Activated CD4-positive, alpha-beta T cell treated with anti-CD3 and anti-CD28 coated beads, Interleukin-2, amount 50 U/mL, for 1 hour (primary cell): ENCODE data around the gene DDX50.
"Not testable (repeated sequence)": the region's sequence is repeated elsewhere in the genome, so short reads cannot be mapped to it uniquely, and the experiment has no call there.

Experiments used
- DNase-seq: peaks from one replicate; pipeline ENCODE4 v3.0.0-alpha.2; 2020

Gene DDX50

DNA sequence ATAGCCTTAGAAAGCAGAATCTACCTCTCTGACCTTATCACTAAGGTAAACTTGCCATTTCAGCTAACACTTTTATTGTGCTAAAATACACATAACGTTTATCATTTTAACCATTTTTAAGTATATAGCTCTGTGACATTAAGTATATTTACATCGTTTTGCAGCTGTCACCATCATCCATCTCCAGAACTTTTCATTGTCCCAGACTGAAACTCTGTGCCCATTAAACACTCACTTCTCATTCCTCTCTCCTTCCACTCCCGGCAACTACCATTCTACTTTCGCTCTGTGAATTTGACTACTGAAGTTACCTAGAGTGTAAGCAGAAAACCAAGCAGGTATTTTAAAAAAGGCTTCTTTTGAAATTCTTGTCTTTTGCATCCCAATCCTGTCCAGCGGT is 1.3 kb downstream of the DDX50 start:
- no peak for DNase-seq

DNA sequence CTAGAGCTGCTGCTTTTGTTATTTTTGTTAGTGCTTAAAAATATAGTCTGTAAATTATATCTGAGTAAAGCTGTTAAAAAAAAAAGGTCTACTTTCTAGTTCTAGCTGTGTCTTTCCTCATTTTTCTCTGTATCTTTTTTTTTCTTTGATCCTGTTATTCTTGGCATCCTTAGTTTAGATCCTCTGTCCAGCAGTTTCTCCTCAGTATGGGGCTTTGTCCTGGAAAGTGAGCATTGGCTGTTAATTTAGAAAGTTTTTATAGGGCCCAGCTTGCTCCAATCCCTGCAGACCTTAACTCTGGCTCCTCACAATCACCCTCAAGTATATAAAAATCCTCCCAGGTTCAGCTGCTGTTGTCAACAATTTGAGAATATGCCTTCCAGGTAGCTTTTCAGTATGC is 23.5 kb downstream of the DDX50 start:
- DNase-seq: no peak

DNA sequence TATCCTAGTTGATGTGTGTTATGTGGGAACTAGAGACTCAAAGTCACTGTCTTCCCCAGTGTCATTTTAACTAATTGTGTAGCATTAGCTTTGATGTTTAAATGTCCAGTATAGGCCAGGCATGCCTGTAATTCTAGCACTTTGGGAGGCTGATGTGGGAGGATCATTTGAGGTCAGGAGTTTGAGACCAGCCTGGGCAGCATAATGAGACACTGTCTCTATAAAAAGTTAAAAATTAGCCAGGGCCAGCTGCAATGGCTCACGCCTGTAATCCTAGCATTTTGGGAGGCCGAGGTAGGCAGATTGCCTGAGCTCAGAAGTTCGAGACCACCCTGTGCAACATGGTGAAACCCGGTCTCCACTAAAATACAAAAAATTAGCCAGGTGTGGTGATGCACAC is 24.4 kb downstream of the DDX50 start:
- DNase-seq: no peak

DNA sequence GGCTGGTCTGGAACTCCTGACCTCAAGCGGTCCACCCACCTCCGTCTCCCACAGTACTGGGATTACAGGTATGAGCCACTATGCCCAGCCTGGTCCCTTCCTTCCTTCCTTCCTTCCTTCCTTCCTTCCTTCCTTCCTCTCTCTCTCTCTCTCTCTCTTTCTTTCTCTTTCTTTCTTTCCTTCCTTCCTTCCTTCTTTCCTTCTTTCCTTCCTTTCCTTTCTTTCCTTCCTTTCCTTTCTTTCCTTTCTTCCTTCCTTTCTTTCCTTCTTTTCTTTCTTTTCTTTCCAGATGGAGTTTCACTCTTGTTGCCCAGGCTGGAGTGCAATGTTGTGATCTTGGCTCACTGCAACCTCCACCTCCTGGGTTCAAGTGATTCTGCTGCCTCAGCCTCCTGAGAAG is 28.0 kb downstream of the DDX50 start:
- DNase-seq: not testable (repeated sequence)

DNA sequence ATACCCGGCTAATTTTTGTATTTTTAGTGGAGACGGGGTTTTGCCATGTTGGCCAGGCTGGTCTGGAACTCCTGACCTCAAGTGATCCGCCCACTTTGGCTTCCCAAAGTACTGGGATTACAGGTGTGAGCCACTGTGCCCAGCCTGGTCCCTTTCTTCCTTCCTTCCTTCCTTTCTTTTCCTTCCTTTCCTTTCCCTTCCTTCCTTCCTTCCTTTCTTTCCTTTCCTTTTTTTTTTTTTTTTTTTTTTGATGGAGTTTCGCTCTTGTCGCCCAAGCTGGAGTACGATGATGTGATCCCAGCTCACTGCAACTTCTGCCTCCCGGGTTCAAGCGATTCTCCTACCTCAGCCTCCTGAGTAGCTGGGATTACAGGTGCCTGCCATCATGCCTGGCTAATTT is 28.8 kb downstream of the DDX50 start:
- DNase-seq: not testable (repeated sequence)

DNA sequence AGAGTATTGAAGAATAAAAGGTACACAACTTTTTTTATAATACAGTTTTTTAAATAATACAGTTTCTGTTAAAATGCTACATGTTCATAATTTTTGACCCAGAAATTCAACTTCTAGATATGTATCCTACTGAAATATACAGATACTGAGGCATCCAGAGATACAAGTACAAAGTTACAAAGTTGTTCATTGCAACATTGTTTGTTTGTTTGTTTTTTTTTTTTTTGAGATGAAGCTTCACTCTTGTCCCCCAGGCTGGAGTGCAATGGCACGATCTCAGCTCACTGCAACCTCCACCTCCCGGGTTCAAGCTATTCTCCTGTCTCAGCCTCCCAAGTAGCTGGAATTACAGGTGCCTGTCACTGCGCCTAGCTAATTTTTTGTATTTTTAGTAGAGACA is 31.7 kb downstream of the DDX50 start:
- DNase-seq: not testable (repeated sequence)

DNA sequence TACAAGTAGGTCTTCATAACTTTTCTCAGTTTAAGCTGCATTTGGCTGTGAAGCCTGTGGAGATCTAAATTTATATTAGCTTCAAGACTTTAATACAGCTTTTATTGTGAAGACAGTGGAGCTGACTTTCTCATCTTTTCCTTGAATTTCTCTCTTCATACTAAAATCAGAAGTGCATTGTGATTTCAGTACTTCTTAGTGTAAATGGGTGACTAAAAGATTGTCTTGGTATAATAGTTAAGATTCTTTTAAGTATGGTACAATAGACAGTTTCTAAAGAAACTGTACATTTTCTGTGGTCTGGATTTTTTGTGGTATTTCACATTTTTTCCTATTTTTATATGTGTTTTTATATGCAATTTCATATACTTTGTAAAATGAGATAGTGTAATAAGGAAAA is 33.9 kb downstream of the DDX50 start:
- no peak for DNase-seq

DNA sequence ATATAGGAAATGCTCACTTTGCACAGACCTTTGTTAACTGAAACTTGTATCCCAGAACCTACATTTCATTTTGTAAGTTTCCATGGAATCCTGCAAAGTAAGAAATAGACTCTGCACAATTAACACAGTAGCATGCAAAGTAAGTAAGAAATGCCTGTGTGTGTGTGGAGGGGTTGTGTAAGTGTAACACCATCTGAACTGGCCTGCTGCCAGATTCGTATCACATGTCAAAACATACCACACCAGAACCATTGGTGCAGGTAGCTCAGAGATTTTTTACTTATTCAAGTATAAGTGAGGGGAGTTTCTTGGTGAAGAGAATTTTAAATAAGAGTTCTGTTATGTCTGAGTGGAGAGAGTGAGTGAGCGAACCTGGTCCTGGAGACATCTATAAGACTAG is 37.0 kb downstream of the DDX50 start:
- DNase-seq: no peak

DNA sequence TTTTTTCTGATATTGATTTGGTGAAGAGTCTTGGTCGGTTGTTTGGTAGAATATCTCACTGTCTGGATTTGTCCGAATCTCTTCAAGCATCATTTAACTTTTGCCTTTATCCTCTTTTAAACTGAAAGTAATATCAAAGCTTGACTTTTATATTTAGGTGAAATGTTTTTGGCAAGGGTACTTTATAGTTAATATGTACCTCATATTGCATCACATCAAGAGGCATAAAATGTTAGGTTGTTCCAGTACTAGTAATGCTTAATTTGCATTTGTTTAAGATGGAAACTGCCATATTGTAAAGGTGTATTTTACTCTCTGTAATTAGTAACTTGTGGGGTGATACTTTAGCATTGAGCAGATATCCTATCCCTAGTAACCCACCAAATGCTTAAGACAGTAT is 37.8 kb downstream of the DDX50 start:
- DNase-seq: no peak

DNA sequence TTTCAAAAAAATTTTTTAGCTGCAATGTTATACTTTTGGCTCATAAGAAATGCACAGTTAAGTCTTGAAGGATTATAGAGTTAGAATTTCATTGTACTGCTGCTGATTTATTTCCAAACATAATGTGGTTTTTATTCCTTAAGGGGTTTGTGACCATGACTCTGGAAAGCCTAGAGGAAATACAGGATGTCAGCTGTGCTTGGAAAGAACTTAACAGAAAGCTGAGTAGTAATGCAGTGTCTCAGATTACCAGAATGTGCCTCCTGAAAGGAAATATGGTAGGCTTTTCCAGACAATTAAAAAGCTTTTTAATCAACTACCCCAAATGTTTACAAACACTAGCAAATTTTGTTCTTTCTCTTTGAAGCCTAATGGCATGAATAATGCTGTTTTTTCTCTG is 39.8 kb downstream of the DDX50 start:
- not testable (repeated sequence) for DNase-seq

DNA sequence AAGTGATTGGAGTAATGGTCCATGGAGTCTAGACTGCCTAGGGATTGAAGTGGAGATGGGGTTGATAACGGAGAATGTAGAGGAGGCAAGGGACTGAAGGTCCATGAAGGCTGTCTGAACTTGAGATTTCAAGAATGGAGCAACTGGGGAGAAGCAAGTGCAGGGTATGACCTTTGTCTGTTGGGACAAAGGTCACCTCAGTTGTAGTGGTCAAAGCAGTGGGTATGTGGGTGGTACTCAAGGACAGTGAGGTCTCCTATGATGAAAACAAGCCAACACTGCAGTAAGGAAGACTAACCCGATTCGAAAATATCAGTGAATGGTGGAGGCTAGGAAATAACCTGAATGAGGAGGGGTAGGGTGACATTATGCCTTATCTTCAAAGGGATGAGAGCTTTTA is 49.5 kb downstream of the DDX50 start:
- no peak for DNase-seq

DNA sequence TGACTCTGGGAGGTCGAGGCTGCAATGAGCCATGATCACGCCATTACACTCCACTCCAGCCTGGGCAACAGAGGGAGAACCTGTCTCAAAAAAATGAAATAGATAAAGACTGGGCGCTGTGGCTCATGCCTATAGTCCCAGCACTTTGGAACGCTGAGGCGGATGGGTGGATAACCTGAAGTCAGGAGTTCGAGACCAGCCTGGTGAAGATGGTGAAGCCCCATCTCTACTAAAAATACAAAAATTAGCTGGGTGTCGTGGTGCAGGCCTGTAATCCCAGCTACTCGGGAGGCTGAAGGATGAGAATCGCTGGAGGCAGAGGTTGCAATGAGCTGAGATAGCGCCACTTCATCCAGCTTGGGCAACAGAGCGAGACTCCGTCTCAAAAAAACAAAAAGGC is 53.8 kb downstream of the DDX50 start:
- DNase-seq: no peak

DNA sequence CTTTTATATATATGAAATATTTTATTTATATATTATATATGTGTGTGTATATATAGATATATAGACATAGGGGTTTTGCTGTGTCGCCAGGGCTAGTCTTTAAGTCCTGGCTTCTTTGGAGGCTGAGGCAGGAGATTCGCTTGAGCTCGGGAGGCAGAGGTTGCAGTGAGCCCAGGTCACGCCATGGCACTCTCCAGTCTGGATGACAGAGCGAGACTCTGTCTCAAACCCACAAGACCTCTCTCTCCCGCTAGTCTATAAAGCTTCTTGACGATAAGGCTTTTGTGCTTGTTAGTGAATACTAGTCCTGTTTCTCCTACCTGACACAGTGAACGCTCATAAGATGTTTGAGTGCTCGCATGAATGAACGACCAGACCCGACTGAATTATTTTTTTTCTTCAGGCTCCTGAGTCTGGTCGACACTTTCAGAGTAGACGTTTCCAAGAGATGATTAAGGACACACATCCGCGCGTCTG is 54.3 kb downstream of the DDX50 start:
- DNase-seq: no peak

DNA sequence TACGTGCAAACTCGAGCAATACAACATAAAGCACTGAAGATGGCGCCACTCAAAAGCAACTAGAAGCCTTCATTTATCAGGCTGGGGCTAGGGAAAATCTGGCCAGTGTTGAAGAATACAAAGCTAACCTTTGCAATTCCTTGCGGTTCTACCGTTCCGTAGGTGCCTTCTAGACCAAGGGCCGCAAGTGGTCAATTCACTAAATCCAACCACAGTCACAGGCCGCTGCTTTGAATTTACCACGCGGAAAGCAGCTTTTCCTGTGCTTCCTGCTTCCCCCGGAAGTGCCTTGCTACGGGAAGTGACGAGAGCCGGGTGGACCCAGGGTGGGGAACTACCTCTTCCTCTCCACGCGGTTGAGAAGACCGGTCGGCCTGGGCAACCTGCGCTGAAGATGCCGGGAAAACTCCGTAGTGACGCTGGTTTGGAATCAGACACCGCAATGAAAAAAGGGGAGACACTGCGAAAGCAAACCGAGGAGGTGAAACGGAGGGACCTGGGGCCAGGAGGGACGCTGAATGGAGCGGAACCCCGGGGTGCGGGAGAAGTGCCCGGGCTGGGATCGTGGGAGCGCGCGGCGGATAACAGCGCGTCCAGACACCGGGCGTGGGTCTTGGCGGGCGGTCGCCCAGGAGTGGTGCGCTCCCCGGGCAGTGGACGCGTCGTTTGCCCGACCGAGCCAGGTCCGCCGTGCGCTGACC is 54.9 kb downstream of the DDX50 start, which contains the start of gene DDX21:
DDX21 (plus strand) TSS at position 339 of the 701 bp plus-strand sequence; CDS start at position 395, 56 bp downstream.
- peak; percentile 83 for DNase-seq

DNA sequence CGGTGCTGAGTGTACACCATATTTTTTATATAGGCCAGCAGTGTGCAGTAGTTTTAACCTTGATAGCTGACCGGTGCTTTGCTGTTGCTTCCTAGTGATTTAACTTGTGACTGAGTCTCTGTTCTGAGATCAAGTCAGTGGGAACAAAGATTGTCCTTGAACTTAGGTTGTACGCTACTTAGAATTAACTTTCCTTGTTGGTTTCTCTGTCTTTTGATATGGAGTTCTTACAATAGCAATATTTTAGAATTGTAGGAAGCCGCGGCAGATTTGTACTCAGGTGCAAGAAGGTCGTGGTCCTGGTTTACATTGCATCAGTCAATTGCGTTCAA is 56.1 kb downstream of the DDX50 start:
- DNase-seq: no peak

DNA sequence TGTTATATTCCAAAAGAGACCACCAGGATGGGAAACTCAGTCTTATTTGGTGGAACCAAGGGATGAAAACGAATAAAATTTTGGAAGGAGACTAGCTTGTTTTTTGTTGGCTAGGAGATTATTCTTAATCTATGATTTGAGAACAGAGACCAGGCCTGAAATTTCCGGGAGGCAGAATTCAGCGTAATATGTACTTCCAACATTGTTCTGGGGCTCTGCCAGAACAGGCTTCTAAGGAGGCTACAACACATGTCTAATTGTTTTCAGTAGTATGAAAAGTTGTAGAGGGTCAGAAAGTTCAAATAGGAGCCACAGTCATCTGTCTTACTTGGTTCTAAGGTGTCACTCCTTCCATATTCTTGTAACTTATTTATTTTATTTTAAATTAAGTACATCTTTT is 56.5 kb downstream of the DDX50 start:
- no peak for DNase-seq

DNA sequence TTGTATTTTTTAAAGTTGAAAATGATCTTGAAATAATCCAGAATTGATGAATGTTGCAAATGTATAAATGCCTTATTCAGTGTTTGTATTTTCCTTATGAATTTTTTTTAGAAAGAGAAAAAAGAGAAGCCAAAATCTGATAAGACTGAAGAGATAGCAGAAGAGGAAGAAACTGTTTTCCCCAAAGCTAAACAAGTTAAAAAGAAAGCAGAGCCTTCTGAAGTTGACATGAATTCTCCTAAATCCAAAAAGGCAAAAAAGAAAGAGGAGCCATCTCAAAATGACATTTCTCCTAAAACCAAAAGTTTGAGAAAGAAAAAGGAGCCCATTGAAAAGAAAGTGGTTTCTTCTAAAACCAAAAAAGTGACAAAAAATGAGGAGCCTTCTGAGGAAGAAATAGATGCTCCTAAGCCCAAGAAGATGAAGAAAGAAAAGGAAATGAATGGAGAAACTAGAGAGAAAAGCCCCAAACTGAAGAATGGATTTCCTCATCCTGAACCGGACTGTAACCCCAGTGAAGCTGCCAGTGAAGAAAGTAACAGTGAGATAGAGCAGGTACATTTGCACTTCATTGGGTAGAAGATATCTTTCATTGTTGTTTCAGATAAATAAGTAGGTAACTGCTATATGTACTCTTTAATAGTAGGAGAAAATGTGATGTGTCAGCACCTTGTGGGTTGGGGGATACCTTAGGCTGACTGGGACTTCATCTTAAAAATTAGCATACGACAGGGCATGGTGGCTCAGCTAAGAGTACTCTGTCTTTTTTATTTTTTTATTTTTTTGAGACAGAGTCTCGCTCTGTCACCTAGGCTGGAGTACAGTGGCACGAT is 58.8 kb downstream of the DDX50 start:
- DNase-seq: no peak

DNA sequence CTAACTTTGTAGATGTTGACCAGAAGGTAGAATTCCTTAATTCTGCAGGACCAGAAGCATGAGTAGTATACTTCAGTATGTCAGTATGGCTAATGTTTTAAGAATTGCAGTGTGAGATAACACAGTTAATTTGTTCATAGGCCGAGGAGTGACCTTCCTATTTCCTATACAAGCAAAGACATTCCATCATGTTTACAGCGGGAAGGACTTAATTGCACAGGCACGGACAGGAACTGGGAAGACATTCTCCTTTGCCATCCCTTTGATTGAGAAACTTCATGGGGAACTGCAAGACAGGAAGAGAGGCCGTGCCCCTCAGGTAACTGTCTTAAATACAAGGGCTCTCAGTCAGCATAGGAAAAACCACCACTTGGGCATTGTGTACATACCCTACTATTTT is 62.0 kb downstream of the DDX50 start:
- DNase-seq: no peak

DNA sequence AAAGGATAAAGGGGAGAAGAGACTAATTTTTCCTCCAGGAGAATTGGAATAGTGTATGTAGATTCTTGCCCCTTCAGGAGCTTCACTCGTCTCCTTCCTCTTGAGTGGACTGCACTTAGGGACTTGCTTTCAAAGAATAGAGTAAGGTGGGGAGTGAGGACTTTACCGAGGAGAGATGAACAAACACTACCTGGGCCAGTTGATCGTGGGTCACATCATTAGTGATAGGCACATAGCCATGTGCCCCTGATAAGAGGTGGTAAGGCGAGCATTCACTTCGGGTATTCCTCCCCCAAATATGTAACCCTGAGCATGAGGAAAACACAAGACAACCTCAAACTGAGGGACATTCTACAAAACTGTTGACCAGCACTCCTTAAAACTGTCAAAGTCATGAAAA is 72.9 kb downstream of the DDX50 start:
- no peak for DNase-seq

DNA sequence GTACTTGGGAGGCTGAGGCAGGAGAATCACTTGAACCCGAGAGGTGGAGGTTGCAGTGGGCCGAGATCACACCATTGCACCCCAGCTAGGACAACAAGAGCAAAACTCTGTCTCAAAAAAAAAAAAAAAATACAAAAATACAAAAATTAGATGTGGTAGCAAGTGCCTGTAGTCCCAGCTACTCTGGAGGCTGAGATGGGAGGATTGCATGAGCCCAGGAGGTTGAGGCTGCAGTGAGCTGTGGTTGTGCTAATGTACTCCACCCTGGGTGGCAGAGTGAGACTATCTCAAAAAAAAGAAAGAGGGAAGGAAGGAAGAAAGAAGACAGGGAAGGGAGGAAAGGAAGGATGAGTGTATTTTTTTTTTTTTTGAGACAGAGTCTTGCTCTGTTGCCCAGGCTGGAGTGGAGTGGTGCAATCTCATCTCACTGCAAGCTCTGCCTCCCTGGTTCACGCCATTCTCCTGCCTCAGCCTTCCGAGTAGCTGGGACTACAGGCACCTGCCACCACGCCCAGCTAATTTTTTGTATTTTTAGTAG is 74.9 kb downstream of the DDX50 start:
- not testable (repeated sequence) for DNase-seq

DNA sequence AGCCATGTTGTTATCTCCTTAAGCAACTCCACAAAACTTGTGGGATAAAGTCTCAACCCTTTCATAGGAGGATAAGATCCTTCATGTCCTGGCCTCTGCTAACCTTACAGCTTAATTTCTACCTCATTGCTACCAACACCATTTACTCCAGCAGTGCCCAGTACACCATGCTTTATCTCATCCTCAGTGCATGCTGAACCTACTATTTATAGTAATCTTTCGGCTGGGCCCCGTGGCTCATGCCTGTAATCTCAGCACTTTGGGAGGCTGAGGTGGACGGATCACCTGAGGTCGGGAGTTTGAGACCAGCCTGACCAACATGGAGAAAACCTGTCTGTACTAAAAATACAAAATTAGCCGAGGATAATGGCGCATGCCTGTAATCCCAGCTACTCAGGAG is 78.6 kb downstream of the DDX50 start:
- not testable (repeated sequence) for DNase-seq

DNA sequence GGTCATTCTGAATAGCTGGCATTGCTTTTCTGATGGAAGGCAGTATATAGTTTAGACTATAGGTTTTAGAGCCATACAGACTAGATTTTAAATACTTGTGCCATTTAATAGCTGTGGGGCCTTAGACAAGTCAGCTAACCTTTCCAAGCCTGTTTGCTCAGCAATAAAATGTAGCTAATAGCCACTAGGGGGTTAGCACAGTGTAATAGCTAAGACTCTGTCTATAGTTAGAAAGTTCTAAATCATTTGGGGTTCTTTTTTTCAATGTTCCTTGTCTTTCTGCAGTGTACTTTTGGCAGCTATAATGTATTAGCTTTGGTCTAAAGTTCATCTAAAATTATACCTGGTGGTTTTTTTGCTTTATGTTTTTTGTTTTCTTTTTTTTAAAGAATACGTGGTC is 80.0 kb downstream of the DDX50 start:
- no peak for DNase-seq

DNA sequence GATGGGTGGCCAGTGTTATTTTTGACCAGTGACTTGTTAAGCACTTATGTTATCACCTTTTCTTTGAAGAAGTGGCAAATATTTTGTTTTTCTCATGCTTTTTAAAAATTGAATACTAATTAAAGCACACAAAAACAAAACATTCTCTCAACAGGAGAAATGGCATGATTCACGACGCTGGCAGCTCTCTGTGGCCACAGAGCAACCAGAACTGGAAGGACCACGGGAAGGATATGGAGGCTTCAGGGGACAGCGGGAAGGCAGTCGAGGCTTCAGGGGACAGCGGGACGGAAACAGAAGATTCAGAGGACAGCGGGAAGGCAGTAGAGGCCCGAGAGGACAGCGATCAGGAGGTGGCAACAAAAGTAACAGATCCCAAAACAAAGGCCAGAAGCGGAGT is 81.3 kb downstream of the DDX50 start:
- DNase-seq: no peak

DNA sequence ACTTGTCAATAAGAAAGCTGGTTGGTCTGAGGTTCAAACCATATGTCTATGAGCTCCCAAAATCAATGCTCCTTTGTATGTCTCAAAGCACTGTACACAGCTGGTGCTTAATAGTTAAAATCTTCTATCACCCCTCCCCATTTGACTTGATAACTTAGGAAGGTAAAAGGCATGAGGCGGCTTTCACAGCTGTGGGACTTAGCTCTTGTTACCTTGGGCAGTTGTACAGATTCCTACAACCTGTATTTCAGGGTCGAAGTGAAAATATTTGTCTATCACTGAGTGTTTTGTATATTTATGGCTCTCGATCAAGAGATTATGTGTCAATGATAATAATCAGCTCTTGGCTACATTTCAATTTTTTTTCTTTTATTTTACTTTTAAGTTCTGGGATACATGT is 86.5 kb downstream of the DDX50 start:
- DNase-seq: no peak
